GM19438 (cell line): ENCODE data around the gene ATXN1L.
"Not testable (repeated sequence)": the region's sequence is repeated elsewhere in the genome, so short reads cannot be mapped to it uniquely, and the experiment has no call there.

ENCODE experiments used
- ATAC-seq: cut with Tn5 transposase; IDR thresholded peaks from one replicate; pipeline ENCODE4 v1.9.1; 2021; ENCODE audit warnings: low read depth; ENCODE audit not compliant: unreplicated experiment

ATXN1L gene

GRCh38 chr16:71889147-71889546 is 43.4 kb downstream of the ATXN1L start:
- no peak for ATAC-seq

GRCh38 chr16:71893888-71894228 is 48.1 kb downstream of the ATXN1L start:
- peak; percentile 1 for ATAC-seq

GRCh38 chr16:71894229-71894920 is 48.6 kb downstream of the ATXN1L start:
- peak; percentile 39 for ATAC-seq

- peak; percentile 68 for ATAC-seq
Observed at GRCh38 chr16:71894921-71895678, 49.3 kb downstream of the ATXN1L start, which contains the start of gene IST1. Gene IST1 (plus strand): TSS chr16:71895531. CDS start chr16:71915641, 20,110 bp downstream.

- peak; percentile 26 for ATAC-seq
Observed at GRCh38 chr16:71895679-71896365, 50.0 kb downstream of the ATXN1L start.

GRCh38 chr16:71896764-71897368 is 51.1 kb downstream of the ATXN1L start:
- ATAC-seq = no peak

GRCh38 chr16:71899171-71899570 is 53.4 kb downstream of the ATXN1L start:
- no peak for ATAC-seq

- no peak for ATAC-seq
Observed at GRCh38 chr16:71902656-71903365, 57.0 kb downstream of the ATXN1L start.

- ATAC-seq = no peak
Observed at GRCh38 chr16:71903608-71904007, 57.8 kb downstream of the ATXN1L start.

- no peak for ATAC-seq
Observed at GRCh38 chr16:71904239-71904638, 58.5 kb downstream of the ATXN1L start.

- ATAC-seq = not testable (repeated sequence)
Observed at GRCh38 chr16:71905765-71906164, 60.0 kb downstream of the ATXN1L start.
